ENCODE results near the gene PLCB4. TPM values are rescaled to one million over a fixed set of nuclear protein-coding genes. Genes with fewer than 3 reads are reported as not detected.

Gene PLCB4
- total RNA-seq, 1 experiment from 2014 or later = 12.6 TPM

DNA sequence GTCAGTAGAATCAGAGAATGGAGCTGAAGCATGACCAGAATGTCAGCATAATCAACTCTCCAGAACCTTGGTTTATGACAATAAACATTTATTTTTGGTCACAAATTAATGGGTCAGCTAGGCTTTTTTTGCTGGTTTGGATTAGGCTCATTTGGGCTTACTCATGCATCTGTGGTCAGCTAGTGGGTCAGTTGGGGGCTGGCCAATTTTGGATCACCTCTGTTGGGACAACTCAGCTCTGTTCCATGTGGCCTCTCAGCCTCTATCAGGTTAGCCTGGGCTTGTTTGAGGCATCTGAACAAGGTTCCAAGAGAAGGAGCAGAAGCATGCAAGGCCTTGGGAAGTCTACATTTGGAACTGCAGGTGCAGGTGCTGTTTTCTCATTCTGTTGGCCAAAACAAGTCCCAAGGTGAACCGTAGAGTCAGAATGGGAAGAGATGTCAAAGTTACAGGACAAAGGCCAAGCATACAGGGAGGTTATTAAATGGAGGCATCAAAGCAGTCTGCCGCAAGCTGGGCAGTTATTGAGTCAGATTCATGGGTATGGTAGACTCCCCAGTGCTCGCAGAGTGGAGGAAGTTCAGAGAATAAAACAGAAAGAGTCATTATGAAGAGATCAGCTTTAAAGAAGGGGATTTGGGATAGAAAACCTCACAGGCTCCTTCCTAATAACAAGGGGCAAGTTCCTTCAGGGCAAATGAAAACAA, 173.0 kb downstream of the PLCB4 start:
- POLR2A ChIA-PET = no interaction called here
- no peak overlapping the region for H3K27ac Mint-ChIP-seq
- DNase-seq (ENCODE audit: low spot score) (no peak), ATAC-seq (no peak)
- H3K4me3 Mint-ChIP-seq = no peak overlapping the region
- H3K36me3 Mint-ChIP-seq = peaks cover 3% of the 10 kb centered on the region
- H3K4me1 Mint-ChIP-seq = peaks cover 13% of the 10 kb centered on the region
- TF ChIP-seq, protein P1, sequence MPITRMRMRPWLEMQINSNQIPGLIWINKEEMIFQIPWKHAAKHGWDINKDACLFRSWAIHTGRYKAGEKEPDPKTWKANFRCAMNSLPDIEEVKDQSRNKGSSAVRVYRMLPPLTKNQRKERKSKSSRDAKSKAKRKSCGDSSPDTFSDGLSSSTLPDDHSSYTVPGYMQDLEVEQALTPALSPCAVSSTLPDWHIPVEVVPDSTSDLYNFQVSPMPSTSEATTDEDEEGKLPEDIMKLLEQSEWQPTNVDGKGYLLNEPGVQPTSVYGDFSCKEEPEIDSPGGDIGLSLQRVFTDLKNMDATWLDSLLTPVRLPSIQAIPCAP (CRISPR knock-in tag; IDR thresholded peaks at IDR 0.05) = no peak
- TF ChIP-seq, protein P2, sequence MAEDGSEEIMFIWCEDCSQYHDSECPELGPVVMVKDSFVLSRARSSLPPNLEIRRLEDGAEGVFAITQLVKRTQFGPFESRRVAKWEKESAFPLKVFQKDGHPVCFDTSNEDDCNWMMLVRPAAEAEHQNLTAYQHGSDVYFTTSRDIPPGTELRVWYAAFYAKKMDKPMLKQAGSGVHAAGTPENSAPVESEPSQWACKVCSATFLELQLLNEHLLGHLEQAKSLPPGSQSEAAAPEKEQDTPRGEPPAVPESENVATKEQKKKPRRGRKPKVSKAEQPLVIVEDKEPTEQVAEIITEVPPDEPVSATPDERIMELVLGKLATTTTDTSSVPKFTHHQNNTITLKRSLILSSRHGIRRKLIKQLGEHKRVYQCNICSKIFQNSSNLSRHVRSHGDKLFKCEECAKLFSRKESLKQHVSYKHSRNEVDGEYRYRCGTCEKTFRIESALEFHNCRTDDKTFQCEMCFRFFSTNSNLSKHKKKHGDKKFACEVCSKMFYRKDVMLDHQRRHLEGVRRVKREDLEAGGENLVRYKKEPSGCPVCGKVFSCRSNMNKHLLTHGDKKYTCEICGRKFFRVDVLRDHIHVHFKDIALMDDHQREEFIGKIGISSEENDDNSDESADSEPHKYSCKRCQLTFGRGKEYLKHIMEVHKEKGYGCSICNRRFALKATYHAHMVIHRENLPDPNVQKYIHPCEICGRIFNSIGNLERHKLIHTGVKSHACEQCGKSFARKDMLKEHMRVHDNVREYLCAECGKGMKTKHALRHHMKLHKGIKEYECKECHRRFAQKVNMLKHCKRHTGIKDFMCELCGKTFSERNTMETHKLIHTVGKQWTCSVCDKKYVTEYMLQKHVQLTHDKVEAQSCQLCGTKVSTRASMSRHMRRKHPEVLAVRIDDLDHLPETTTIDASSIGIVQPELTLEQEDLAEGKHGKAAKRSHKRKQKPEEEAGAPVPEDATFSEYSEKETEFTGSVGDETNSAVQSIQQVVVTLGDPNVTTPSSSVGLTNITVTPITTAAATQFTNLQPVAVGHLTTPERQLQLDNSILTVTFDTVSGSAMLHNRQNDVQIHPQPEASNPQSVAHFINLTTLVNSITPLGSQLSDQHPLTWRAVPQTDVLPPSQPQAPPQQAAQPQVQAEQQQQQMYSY (CRISPR knock-in tag; IDR thresholded peaks at IDR 0.05) = no peak
- TF ChIP-seq NFE2L1 (CRISPR knock-in tag; IDR thresholded peaks at IDR 0.05) (no peak), FOXK1 (CRISPR knock-in tag; IDR thresholded peaks at IDR 0.05) (no peak), ZNF263 (CRISPR knock-in tag; IDR thresholded peaks at IDR 0.05; ENCODE audit: low read depth) (no peak), RORB (CRISPR knock-in tag; IDR thresholded peaks at IDR 0.05) (no peak), CREM (CRISPR knock-in tag; IDR thresholded peaks at IDR 0.05) (no peak), ZNF138 (CRISPR knock-in tag; conservative IDR thresholded peaks at IDR 0.05) (no peak), MXD4 (CRISPR knock-in tag; IDR thresholded peaks at IDR 0.05; ENCODE audit: borderline replicate concordance) (no peak), NR2C2 (CRISPR knock-in tag; IDR thresholded peaks at IDR 0.05) (no peak)
- TF ChIP-seq, protein P3, sequence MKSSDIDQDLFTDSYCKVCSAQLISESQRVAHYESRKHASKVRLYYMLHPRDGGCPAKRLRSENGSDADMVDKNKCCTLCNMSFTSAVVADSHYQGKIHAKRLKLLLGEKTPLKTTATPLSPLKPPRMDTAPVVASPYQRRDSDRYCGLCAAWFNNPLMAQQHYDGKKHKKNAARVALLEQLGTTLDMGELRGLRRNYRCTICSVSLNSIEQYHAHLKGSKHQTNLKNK (CRISPR knock-in tag; IDR thresholded peaks at IDR 0.05) = no peak
- TF ChIP-seq, protein P4, sequence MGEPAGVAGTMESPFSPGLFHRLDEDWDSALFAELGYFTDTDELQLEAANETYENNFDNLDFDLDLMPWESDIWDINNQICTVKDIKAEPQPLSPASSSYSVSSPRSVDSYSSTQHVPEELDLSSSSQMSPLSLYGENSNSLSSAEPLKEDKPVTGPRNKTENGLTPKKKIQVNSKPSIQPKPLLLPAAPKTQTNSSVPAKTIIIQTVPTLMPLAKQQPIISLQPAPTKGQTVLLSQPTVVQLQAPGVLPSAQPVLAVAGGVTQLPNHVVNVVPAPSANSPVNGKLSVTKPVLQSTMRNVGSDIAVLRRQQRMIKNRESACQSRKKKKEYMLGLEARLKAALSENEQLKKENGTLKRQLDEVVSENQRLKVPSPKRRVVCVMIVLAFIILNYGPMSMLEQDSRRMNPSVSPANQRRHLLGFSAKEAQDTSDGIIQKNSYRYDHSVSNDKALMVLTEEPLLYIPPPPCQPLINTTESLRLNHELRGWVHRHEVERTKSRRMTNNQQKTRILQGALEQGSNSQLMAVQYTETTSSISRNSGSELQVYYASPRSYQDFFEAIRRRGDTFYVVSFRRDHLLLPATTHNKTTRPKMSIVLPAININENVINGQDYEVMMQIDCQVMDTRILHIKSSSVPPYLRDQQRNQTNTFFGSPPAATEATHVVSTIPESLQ (CRISPR knock-in tag; IDR thresholded peaks at IDR 0.05) = no peak
- TF ChIP-seq, protein P5, sequence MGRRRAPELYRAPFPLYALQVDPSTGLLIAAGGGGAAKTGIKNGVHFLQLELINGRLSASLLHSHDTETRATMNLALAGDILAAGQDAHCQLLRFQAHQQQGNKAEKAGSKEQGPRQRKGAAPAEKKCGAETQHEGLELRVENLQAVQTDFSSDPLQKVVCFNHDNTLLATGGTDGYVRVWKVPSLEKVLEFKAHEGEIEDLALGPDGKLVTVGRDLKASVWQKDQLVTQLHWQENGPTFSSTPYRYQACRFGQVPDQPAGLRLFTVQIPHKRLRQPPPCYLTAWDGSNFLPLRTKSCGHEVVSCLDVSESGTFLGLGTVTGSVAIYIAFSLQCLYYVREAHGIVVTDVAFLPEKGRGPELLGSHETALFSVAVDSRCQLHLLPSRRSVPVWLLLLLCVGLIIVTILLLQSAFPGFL (CRISPR knock-in tag; IDR thresholded peaks at IDR 0.05; ENCODE audit: borderline replicate concordance) = no peak
- H3K9me3 Mint-ChIP-seq = peaks cover 7% of the 10 kb centered on the region; the same call in 1 of the 2 replicates
- H3K27me3 Mint-ChIP-seq (ENCODE audit: low read depth) = no peaks in the 10 kb centered on the region
- CTCF ChIA-PET = interaction anchor here (1.1 kb wide), 1 partner anchor 151 kb away, joined by 6 read pairs; no protein-coding TSS in a partner anchor

DNA sequence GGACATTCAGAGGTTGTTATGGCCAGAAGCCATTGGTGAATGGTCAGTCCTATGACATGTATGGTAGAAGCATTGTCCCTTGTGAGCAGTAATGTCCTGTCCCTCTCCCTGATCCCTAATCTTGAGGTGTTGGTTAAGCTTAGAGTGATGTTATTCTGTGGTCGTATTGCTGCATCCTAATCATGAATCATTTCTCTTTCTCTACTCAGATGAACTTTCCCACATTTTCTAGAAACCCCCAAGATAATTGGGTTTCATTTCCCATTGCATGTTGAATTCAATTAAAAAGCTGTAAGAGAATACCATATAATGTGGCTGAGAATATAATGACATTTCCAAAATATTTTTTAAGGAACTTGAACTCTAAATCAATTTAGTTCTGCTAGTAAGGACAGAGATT, 175.1 kb downstream of the PLCB4 start:
- ChIA-PET POLR2A (no interaction called here), CTCF (interaction anchor here (1.0 kb wide), 1 partner anchor 9 kb away, joined by 3 read pairs; no protein-coding TSS in a partner anchor)
- H3K4me1 Mint-ChIP-seq = peaks cover 16% of the 10 kb centered on the region
- TF ChIP-seq GABPB1 (CRISPR knock-in tag; IDR thresholded peaks at IDR 0.05) = no peak
- TF ChIP-seq FOXK1 (CRISPR knock-in tag; IDR thresholded peaks at IDR 0.05) = no peak
- TF ChIP-seq OVOL2 (CRISPR knock-in tag; IDR thresholded peaks at IDR 0.05; ENCODE audit: borderline replicate concordance) = no peak
- H3K27me3 Mint-ChIP-seq (ENCODE audit: low read depth) = no peaks in the 10 kb centered on the region
- H3K4me3 Mint-ChIP-seq = no peak overlapping the region
- H3K36me3 Mint-ChIP-seq = no peaks in the 10 kb centered on the region
- ATAC-seq (no peak), DNase-seq (ENCODE audit: low spot score) (no peak)
- H3K9me3 Mint-ChIP-seq = no peaks in the 10 kb centered on the region
- H3K27ac Mint-ChIP-seq = no peak overlapping the region

Measured in WTC11 (cell line).